GM12865 (cell line): ENCODE data around the gene LPP.
"Not testable (repeated sequence)": the region's sequence is repeated elsewhere in the genome, so short reads cannot be mapped to it uniquely, and the experiment has no call there.

Experiments used
- DNase-seq: peaks from one replicate; pipeline ENCODE4 v3.0.0; 2010; ENCODE audit warnings: low read depth
- H3K4me3 ChIP-seq: 2 replicates; pipeline ENCODE4 v1.5.1; 2011; ENCODE audit warnings: mild to moderate bottlenecking, low read depth, low read length, control low read depth
- TF ChIP-seq, protein P1 (sequence below): IDR thresholded peaks from 2 replicates; pipeline ENCODE4 v1.5.1; 2011; ENCODE audit warnings: low read length, control low read depth, low read depth, inconsistent platforms; ENCODE audit not compliant: insufficient read depth; ENCODE audit errors: missing control alignments

Gene LPP

DNA sequence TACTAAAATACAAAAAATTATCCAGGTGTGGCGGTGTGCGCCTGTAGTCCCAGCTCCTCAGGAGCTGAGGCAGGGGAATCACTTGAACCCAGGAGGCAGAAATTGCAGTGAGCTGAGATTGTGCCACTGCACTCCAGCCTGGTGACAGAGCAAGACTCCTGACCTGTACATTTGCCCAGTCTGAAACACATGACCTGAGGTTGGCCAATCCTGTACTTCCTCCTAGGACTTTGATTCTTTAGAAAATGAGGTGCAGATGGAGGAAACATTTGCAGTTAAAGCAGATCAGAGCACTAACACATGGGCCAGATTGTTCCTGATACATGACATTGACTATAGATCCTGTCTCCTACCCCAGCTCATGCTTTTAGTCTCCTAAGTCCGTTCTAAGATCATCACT lies 28.9 kb upstream of the LPP start:
- H3K4me3 ChIP-seq: no peak overlapping the region
- TF ChIP-seq, protein P1, sequence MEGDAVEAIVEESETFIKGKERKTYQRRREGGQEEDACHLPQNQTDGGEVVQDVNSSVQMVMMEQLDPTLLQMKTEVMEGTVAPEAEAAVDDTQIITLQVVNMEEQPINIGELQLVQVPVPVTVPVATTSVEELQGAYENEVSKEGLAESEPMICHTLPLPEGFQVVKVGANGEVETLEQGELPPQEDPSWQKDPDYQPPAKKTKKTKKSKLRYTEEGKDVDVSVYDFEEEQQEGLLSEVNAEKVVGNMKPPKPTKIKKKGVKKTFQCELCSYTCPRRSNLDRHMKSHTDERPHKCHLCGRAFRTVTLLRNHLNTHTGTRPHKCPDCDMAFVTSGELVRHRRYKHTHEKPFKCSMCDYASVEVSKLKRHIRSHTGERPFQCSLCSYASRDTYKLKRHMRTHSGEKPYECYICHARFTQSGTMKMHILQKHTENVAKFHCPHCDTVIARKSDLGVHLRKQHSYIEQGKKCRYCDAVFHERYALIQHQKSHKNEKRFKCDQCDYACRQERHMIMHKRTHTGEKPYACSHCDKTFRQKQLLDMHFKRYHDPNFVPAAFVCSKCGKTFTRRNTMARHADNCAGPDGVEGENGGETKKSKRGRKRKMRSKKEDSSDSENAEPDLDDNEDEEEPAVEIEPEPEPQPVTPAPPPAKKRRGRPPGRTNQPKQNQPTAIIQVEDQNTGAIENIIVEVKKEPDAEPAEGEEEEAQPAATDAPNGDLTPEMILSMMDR: no peak
- DNase-seq: no peak

DNA sequence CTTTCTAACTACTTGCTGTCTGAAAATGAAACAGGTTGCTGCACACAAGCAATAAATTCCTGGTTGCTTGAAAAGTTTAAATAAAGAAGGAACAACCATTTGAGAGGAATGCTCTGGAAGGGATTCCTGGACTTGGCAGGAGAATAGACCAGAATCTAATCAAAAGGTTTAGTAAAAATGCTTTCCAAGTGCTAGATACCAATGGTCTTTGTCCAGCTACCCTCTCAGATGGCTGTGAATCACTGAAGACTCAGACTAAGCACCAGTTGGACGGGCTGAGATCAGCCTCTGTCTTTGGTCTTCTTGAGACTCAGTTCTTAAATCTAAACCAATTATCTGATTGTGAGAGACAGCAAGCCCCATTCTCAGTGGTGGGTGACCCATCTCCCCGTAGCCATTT lies 27.7 kb upstream of the LPP start:
- TF ChIP-seq, protein P1: no peak
- H3K4me3 ChIP-seq: no peak overlapping the region
- DNase-seq: no peak

DNA sequence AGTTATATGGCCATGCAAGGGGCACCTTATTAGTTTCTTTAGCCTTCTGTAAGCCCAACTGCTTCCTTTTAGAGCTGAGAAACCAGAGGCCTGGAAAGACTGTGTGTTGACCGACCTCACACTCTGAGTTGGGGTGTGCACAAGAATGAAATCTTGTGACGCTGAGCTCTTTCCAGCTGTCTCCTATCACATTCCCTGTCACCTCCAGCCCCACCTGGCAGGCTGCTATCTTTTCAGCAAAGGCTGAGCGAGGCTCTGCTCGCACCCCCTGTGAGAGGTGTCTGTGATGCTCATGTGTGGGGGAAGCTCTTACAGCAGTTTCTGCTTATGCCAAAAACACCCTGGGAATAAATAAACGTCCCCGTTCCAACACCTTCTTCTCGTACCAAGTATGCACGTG lies 27.0 kb upstream of the LPP start:
- DNase-seq: no peak
- TF ChIP-seq, protein P1: no peak
- H3K4me3 ChIP-seq: no peak overlapping the region

DNA sequence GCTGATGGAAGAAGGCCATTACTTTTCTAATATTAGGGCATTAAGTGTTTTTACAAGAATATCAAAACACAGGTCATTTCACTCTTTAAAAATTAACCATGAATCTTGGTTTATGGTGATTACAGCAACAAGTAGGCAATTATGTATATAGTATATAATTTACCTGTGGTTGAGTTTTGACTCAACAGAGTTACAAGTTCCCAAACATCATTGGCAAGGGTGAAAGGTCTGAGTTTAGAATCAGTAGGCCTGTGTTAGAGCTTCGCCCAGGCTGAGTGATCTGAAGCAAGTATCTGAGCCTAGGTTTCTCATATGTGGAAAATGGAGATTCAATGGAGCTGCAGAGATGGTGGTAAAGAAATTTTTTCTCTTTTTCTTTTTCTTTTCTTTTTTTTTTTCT lies 25.1 kb upstream of the LPP start:
- TF ChIP-seq, protein P1: no peak
- H3K4me3 ChIP-seq: no peak overlapping the region
- DNase-seq: no peak

DNA sequence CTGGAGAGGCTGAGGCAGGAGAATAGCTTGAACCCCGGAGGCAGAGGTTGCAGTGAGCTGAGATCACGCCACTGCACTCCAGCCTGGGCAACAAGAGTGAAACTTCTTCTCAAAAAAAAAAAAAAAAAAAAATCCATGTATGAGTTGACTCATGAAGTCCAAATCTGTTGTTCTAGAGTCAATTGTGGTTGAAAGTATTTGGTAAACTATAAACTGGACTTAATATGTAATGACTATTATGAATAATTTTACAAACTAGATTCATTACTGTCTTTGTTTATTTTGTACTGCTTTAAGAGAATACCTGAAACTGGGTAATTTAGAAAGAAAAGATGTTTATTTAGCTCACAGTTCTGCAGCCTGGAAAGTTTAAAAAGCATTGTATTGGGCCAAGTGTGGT lies 22.9 kb upstream of the LPP start:
- H3K4me3 ChIP-seq, DNase-seq: not testable (repeated sequence)

DNA sequence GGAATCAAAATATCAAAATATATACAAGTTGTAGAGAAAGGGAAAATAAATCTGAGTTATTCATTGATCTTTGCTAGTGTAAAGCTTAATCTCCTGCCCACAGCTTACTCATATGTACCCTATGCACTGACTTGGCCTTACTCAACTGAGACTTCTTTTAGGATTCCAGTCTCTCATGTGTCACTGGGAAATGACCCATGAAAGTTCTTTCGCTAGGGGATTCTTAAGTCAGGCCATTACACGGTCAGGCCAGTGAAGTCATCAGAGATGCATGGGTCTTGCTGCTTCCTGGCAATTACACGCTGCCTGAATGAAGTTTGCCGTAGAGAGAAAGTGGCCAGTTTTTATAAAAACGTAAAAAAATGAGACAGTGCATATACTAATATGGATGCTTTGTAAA lies 20.7 kb upstream of the LPP start:
- TF ChIP-seq, protein P1: no peak
- no peak for DNase-seq
- no peak overlapping the region for H3K4me3 ChIP-seq

DNA sequence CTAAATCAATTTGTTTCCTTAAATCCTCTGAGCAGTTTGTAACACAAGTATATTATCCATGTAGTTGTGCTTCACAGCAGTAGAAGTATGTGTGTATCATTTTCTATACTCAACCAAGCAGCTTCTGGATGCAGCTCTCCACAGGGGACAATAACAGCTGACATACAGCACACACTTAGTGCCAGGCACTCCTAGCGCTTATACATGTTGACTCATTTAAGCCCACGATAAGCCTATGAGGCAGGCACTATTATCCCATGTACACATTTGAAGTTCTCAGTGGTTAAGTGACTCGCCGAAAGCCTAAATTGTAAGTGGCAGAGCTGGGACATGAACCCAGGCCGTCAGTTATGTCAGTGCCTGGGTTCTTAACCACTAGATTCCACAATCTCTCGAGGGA lies 20.3 kb upstream of the LPP start:
- TF ChIP-seq, protein P1: no peak
- no peak for DNase-seq
- no peak overlapping the region for H3K4me3 ChIP-seq

DNA sequence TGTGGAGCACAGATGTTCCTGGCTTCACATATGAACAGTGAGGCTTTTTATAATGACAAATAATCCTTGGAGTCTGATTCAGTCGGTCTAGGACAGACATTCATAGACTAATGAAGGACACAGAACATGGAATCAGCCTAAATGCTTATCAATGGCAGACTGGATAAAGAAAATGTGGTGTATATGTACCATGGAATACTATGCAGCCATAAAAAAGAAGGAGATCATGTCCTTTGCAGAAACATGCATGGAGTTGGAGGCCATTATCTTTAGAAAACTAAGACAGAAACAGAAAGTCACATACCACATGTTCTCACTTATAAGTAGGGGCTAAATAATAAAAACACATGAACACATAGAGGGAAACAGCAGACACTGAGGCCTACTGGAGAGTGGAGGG lies 19.9 kb upstream of the LPP start:
- TF ChIP-seq, protein P1: no peak

More for the DNA sequence above, 19.9 kb upstream of the LPP start:
- DNase-seq: no peak
- no peak overlapping the region for H3K4me3 ChIP-seq
